Karpas-422 (cell line): ENCODE measurements around the gene PSMD9. TPM values are rescaled to one million over a fixed set of nuclear protein-coding genes. Genes with fewer than 3 reads are reported as not detected.

Source experiments
- DNase-seq: peaks from one replicate; pipeline ENCODE4 v3.0.0-alpha.2; 2015
- H2AFZ ChIP-seq: fragments of 200-600 bp; sonication (generic); 2 replicates; pipeline ENCODE4 v1.6.1; 2014; ENCODE audit warnings: antibody characterized with exemption, low read length, mixed read lengths
- H3K27ac ChIP-seq: fragments of 200-600 bp; sonication (generic); 2 replicates; pipeline ENCODE4 v1.5.1; 2014; ENCODE audit warnings: mild to moderate bottlenecking, low read length, moderate library complexity
- H3K27me3 ChIP-seq: fragments of 200-600 bp; sonication (generic); 2 replicates; pipeline ENCODE4 v1.6.1; 2014; ENCODE audit warnings: low read length, mixed read lengths
- H3K36me3 ChIP-seq: fragments of 200-600 bp; sonication (generic); 2 replicates; pipeline ENCODE4 v1.6.1; 2014; ENCODE audit warnings: low read length, mixed read lengths; ENCODE audit not compliant: insufficient read depth
- H3K4me1 ChIP-seq: fragments of 200-600 bp; sonication (generic); 2 replicates; pipeline ENCODE4 v1.6.1; 2014; ENCODE audit warnings: mild to moderate bottlenecking, low read length, mixed read lengths
- H3K4me2 ChIP-seq: fragments of 200-600 bp; sonication (generic); 2 replicates; pipeline ENCODE4 v1.6.1; 2014; ENCODE audit warnings: low read length, low read depth, mild to moderate bottlenecking; ENCODE audit not compliant: poor library complexity, severe bottlenecking
- H3K4me3 ChIP-seq: fragments of 200-600 bp; sonication (generic); 2 replicates; pipeline ENCODE4 v1.5.1; 2014; ENCODE audit warnings: mild to moderate bottlenecking, antibody characterized with exemption, low read length, mixed read lengths
- H3K79me2 ChIP-seq: fragments of 200-600 bp; sonication (generic); 2 replicates; pipeline ENCODE4 v1.6.1; 2014; ENCODE audit warnings: mild to moderate bottlenecking, low read length, mixed read lengths
- H3K9ac ChIP-seq: fragments of 200-600 bp; sonication (generic); 2 replicates; pipeline ENCODE4 v1.6.0; 2014; ENCODE audit warnings: low read length
- H3K9me2 ChIP-seq: fragments of 200-600 bp; sonication (generic), shearing (Covaris generic); replicated peaks from 2 replicates; pipeline ENCODE4 v1.6.0; 2014; ENCODE audit warnings: mild to moderate bottlenecking, low read length, moderate library complexity; ENCODE audit not compliant: insufficient read depth
- H3K9me3 ChIP-seq: fragments of 300-700, 200-600 bp; sonication (generic); 2 replicates; pipeline ENCODE4 v1.6.1; 2014; ENCODE audit warnings: low read length, mixed read lengths
- H4K20me1 ChIP-seq: fragments of 200-600 bp; sonication (generic); 2 replicates; pipeline ENCODE4 v1.6.1; 2014; ENCODE audit warnings: mild to moderate bottlenecking, antibody characterized with exemption, low read length, low read depth; ENCODE audit not compliant: insufficient read depth
- total RNA-seq: library from RNA; depleted of rRNA; stranded (reverse); fragments of >200 nt; shearing (Covaris generic); gene quantifications from 2 replicates; pipeline ENCODE4 v1.2.3, GENCODE V29; 2014; ENCODE audit warnings: low replicate concordance

The PSMD9 gene
- total RNA-seq, 1 experiment from 2014 or later, result 70.6 TPM

GRCh38 chr12:121903202-121903601, 14.6 kb downstream of the PSMD9 start:
- Histone ChIP-seq H3K27ac (no peak overlapping the region), H3K36me3 (peaks cover 44% of the 10 kb centered on the region), H3K9ac (no peak overlapping the region), H3K27me3 (no peaks in the 10 kb centered on the region), H3K9me3 (no peaks in the 10 kb centered on the region), H3K4me3 (no peak overlapping the region), H3K79me2 (0 out of 2 replicates have a peak, but pooled peaks cover 7% of the 10 kb centered on the region), H3K9me2 (no peaks in the 10 kb centered on the region), H4K20me1 (no peaks in the 10 kb centered on the region), H3K4me2 (no peak overlapping the region), H2AFZ (no peak overlapping the region), H3K4me1 (no peaks in the 10 kb centered on the region)
- no peak for DNase-seq

GRCh38 chr12:121905746-121906145, 17.2 kb downstream of the PSMD9 start:
- no peaks in the 10 kb centered on the region for H3K9me2 ChIP-seq
- H2AFZ ChIP-seq, result no peak overlapping the region
- H3K36me3 ChIP-seq, result peaks cover 46% of the 10 kb centered on the region
- no peak overlapping the region for H3K4me2 ChIP-seq
- no peak overlapping the region for H3K9ac ChIP-seq
- H3K27me3 ChIP-seq, result no peaks in the 10 kb centered on the region
- no peak overlapping the region for H3K27ac ChIP-seq
- no peak overlapping the region for H3K4me3 ChIP-seq
- 0 out of 2 replicates have a peak, but pooled peaks cover 4% of the 10 kb centered on the region for H3K79me2 ChIP-seq
- no peaks in the 10 kb centered on the region for H3K4me1 ChIP-seq
- H4K20me1 ChIP-seq, result no peaks in the 10 kb centered on the region
- peak; percentile 9 for DNase-seq
- H3K9me3 ChIP-seq, result no peaks in the 10 kb centered on the region

GRCh38 chr12:121908702-121909101, 20.1 kb downstream of the PSMD9 start:
- no peak overlapping the region for H3K4me2 ChIP-seq
- peaks cover 3% of the 10 kb centered on the region; the same call in 1 of the 2 replicates for H3K79me2 ChIP-seq
- H3K27me3 ChIP-seq, result no peaks in the 10 kb centered on the region
- H3K9ac ChIP-seq, result no peak overlapping the region
- H3K4me3 ChIP-seq, result no peak overlapping the region
- peaks cover 27% of the 10 kb centered on the region for H3K36me3 ChIP-seq
- H2AFZ ChIP-seq, result no peak overlapping the region
- DNase-seq, result no peak
- no peaks in the 10 kb centered on the region for H3K4me1 ChIP-seq
- H3K9me3 ChIP-seq, result no peaks in the 10 kb centered on the region
- H4K20me1 ChIP-seq, result no peaks in the 10 kb centered on the region
- H3K9me2 ChIP-seq, result no peaks in the 10 kb centered on the region
- H3K27ac ChIP-seq, result no peak overlapping the region

- no peak overlapping the region for H3K4me2 ChIP-seq
- H3K4me1 ChIP-seq, result peaks cover 23% of the 10 kb centered on the region
These were observed 23.4 kb downstream of the PSMD9 start for GRCh38 chr12:121911824-121912585.

DNA sequence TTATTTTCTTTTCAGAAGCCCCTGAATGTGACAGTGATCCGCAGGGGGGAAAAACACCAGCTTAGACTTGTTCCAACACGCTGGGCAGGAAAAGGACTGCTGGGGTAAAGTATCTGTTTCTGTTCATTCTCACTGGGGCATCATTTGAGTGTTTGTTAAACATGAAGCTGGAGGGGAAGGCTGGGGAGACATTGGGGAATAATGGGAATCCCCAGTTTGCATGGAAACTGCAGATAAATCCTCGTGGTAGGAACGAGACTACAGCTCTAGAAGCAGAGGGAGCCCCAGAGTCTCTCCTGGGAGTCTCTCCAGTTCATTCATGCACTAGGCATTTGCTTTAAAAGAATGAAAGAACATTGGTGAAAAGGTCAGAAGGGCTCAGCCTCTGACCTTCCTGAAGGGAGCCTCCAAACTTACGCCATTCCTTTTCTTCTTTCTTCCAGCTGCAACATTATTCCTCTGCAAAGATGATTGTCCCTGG, 27.3 kb downstream of the PSMD9 start:
- DNase-seq, result no peak
- Histone ChIP-seq H3K4me1 (peaks cover 51% of the 10 kb centered on the region), H3K27me3 (no peaks in the 10 kb centered on the region), H3K79me2 (peaks cover 13% of the 10 kb centered on the region), H3K4me3 (peak overlapping the region; percentile 69), H4K20me1 (no peaks in the 10 kb centered on the region), H3K9ac (peak overlapping the region; percentile 82), H2AFZ (no peak overlapping the region), H3K9me2 (no peaks in the 10 kb centered on the region), H3K36me3 (peaks cover 10% of the 10 kb centered on the region; the same call in 1 of the 2 replicates), H3K9me3 (no peaks in the 10 kb centered on the region), H3K27ac (peak overlapping the region; percentile 97), H3K4me2 (peak overlapping the region; percentile 85)

More at GRCh38 chr12:121911824-121912585, 23.4 kb downstream of the PSMD9 start:
- Histone ChIP-seq H3K79me2 (peaks cover 8% of the 10 kb centered on the region; the same call in 1 of the 2 replicates), H3K9me2 (no peaks in the 10 kb centered on the region), H3K9ac (no peak overlapping the region), H3K9me3 (no peaks in the 10 kb centered on the region), H2AFZ (no peak overlapping the region), H3K27ac (no peak overlapping the region), H3K27me3 (no peaks in the 10 kb centered on the region), H4K20me1 (no peaks in the 10 kb centered on the region), H3K4me3 (no peak overlapping the region), H3K36me3 (peaks cover 25% of the 10 kb centered on the region)
- DNase-seq, result peak; percentile 31

DNA sequence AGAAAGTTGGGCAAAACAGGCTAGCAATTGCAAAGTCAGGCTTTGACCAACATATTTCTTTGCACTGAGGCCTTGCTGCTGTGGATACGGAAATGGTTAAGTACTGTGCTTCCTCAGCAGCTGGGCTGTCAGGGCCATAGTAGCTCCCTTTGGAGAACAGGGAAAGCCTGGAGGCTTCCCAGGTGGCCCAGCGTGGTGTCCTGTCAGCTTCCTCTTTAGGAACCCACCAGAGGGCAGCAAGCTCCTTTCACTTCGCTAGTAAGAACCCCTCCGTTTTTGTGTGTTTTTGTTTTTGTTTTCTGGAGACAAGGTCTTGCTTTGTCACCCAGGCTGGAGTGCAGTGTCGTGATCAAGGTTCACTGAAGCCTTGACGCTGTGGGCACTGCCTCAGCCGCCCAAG, 28.1 kb downstream of the PSMD9 start:
- Histone ChIP-seq H2AFZ (no peak overlapping the region), H3K27ac (peak overlapping the region; percentile 97), H3K4me3 (peak overlapping the region; percentile 69), H3K9me3 (no peaks in the 10 kb centered on the region), H3K9ac (peak overlapping the region; percentile 82), H3K27me3 (no peaks in the 10 kb centered on the region), H3K4me2 (peak overlapping the region; percentile 85), H3K79me2 (peaks cover 13% of the 10 kb centered on the region), H3K4me1 (peaks cover 56% of the 10 kb centered on the region), H3K9me2 (no peaks in the 10 kb centered on the region), H4K20me1 (no peaks in the 10 kb centered on the region), H3K36me3 (peaks cover 10% of the 10 kb centered on the region; the same call in 1 of the 2 replicates)
- DNase-seq, result peak; percentile 88

- H3K27me3 ChIP-seq, result no peaks in the 10 kb centered on the region
- H3K27ac ChIP-seq, result peak within 1 kb of the TSS; percentile 97
- H2AFZ ChIP-seq, result no peak within 1 kb of the TSS
- H3K4me2 ChIP-seq, result peak within 1 kb of the TSS; percentile 85
- H3K4me1 ChIP-seq, result peaks cover 56% of the 10 kb centered on the region
- H4K20me1 ChIP-seq, result no peaks in the 10 kb centered on the region
- H3K36me3 ChIP-seq, result peaks cover 6% of the 10 kb centered on the region; the same call in 1 of the 2 replicates
- DNase-seq, result peak; percentile 99
- H3K79me2 ChIP-seq, result peaks cover 11% of the 10 kb centered on the region
- no peaks in the 10 kb centered on the region for H3K9me2 ChIP-seq
- H3K4me3 ChIP-seq, result peak within 1 kb of the TSS; percentile 69
- H3K9ac ChIP-seq, result peak within 1 kb of the TSS; percentile 82
- H3K9me3 ChIP-seq, result no peaks in the 10 kb centered on the region
These were observed 29.5 kb downstream of the PSMD9 start, which contains the start of gene CFAP251 for GRCh38 chr12:121917950-121918678. CFAP251 (plus strand) TSS chr12:121918592; CDS start chr12:121921306, 2,714 bp downstream.

DNA sequence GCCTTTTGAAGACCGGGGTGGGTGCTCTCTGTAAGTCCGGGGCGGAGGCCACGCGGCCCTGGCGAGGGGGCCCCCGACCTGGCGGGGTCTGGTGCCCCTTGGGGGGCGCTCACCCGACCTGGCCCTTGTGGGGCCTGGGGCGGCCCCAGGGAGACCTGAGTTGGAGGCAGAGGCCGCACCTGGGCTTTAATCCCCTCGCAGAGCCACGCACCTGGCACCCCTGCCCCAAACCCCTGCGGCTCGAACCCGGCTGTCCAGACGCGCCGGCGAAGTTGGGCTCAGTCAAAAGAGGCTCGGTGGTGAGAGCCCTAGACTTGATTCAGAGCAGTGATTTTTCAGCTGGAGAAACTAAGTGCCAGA, 30.1 kb downstream of the PSMD9 start:
- Histone ChIP-seq H3K27ac (peak overlapping the region; percentile 97), H3K4me2 (peak overlapping the region; percentile 85), H3K4me3 (peak overlapping the region; percentile 69), H3K9me3 (no peaks in the 10 kb centered on the region), H3K79me2 (peaks cover 11% of the 10 kb centered on the region), H3K9me2 (no peaks in the 10 kb centered on the region), H4K20me1 (no peaks in the 10 kb centered on the region), H3K27me3 (no peaks in the 10 kb centered on the region), H3K9ac (peak overlapping the region; percentile 82), H3K4me1 (peaks cover 56% of the 10 kb centered on the region), H2AFZ (no peak overlapping the region), H3K36me3 (peaks cover 7% of the 10 kb centered on the region; the same call in 1 of the 2 replicates)
- DNase-seq, result peak; percentile 91
